Activated CD4-positive, alpha-beta memory T cell treated with anti-CD3 and anti-CD28 coated beads, Interleukin-2, amount 10 ng/mL, durations not matched to agents 7 days and 5 days (primary cell): ENCODE measurements around the gene PRKCA. TPM values are rescaled to one million over a fixed set of nuclear protein-coding genes. Genes with fewer than 3 reads are reported as not detected.

ENCODE experiments used
- CTCF ChIA-PET: fragments of 350-600 bp; sonication (Branson Sonifier 250); formaldehyde crosslinking; loops from one replicate; lab custom pipeline; 2021; ENCODE audit warnings: antibody characterized with exemption, inconsistent platforms; lab: Charles Lee
- POLR2A ChIA-PET: fragments of 350-600 bp; sonication (Branson Sonifier 250); formaldehyde crosslinking; loops from one replicate; lab custom pipeline; 2021; ENCODE audit warnings: antibody characterized with exemption; lab: Charles Lee
- DNase-seq: peaks from one replicate; pipeline ENCODE4 v3.0.0-alpha.2; 2020
- H3K27ac Mint-ChIP-seq: one replicate; pipeline ENCODE4 v1.8.0; 2021; ENCODE audit warnings: mild to moderate bottlenecking, mixed read lengths
- H3K27me3 Mint-ChIP-seq: one replicate; pipeline ENCODE4 v1.8.0; 2021; ENCODE audit warnings: mixed read lengths
- H3K36me3 Mint-ChIP-seq: one replicate; pipeline ENCODE4 v1.8.0; 2021; ENCODE audit warnings: low read depth, mixed read lengths
- H3K4me1 Mint-ChIP-seq: one replicate; pipeline ENCODE4 v1.8.0; 2021; ENCODE audit warnings: mixed read lengths
- H3K4me3 Mint-ChIP-seq: one replicate; pipeline ENCODE4 v1.8.0; 2021; ENCODE audit warnings: mild to moderate bottlenecking, mixed read lengths
- H3K9me3 Mint-ChIP-seq: one replicate; pipeline ENCODE4 v1.8.0; 2021; ENCODE audit warnings: mixed read lengths
- total RNA-seq, 2 experiments: library from RNA; stranded (reverse); gene quantifications; one replicate each; pipeline ENCODE4 v1.2.3, GENCODE V29; 2021

The PRKCA gene
- total RNA-seq, 2 experiments from 2014 or later = 57.6 to 61.3 TPM

GRCh38 chr17:66403846-66404556 is 101.6 kb downstream of the PRKCA start:
- H3K4me3 Mint-ChIP-seq = peak overlapping the region; percentile 2
- H3K27ac Mint-ChIP-seq = peak overlapping the region; percentile 79
- peaks cover 90% of the 10 kb centered on the region for H3K4me1 Mint-ChIP-seq
- peaks cover 25% of the 10 kb centered on the region for H3K36me3 Mint-ChIP-seq
- no peak for DNase-seq
- ChIA-PET CTCF (interaction anchor here (0.8 to 1.0 kb wide), 2 partner anchors 11 to 20 kb away, joined by 3 to 4 read pairs; no protein-coding TSS in a partner anchor), POLR2A (interaction anchor here (1.0 to 2.3 kb wide), 5 partner anchors 9 to 100 kb away, joined by 3 to 10 read pairs (median 7); no protein-coding TSS in a partner anchor)
- no peaks in the 10 kb centered on the region for H3K27me3 Mint-ChIP-seq
- no peaks in the 10 kb centered on the region for H3K9me3 Mint-ChIP-seq

- Mint-ChIP-seq H3K27me3 (no peaks in the 10 kb centered on the region), H3K4me1 (peaks cover 83% of the 10 kb centered on the region), H3K4me3 (peak overlapping the region; percentile 77), H3K27ac (peak overlapping the region; percentile 96), H3K36me3 (peaks cover 25% of the 10 kb centered on the region), H3K9me3 (no peaks in the 10 kb centered on the region)
- CTCF ChIA-PET = interaction anchor here (0.6 kb wide), 1 partner anchor 100 kb away, joined by 3 read pairs; no protein-coding TSS in a partner anchor
- no peak for DNase-seq
- POLR2A ChIA-PET = interaction anchor here (0.7 to 1.9 kb wide), 5 partner anchors 9 to 150 kb away, joined by 3 to 5 read pairs (median 3); no protein-coding TSS in a partner anchor
These were observed 103.6 kb downstream of the PRKCA start for GRCh38 chr17:66405836-66406677.

- DNase-seq = peak; percentile 61
- POLR2A ChIA-PET = interaction anchor here (0.7 to 1.9 kb wide), 5 partner anchors 8 to 151 kb away, joined by 3 to 5 read pairs (median 3); no protein-coding TSS in a partner anchor
- CTCF ChIA-PET = interaction anchor here (0.6 kb wide), 1 partner anchor 101 kb away, joined by 3 read pairs; no protein-coding TSS in a partner anchor
- H3K4me3 Mint-ChIP-seq = peak overlapping the region; percentile 77
- H3K9me3 Mint-ChIP-seq = no peaks in the 10 kb centered on the region
- H3K4me1 Mint-ChIP-seq = peaks cover 81% of the 10 kb centered on the region
- peak overlapping the region; percentile 96 for H3K27ac Mint-ChIP-seq
- H3K27me3 Mint-ChIP-seq = no peaks in the 10 kb centered on the region
- H3K36me3 Mint-ChIP-seq = peaks cover 15% of the 10 kb centered on the region
These were observed 104.6 kb downstream of the PRKCA start for GRCh38 chr17:66406701-66407644.

GRCh38 chr17:66407864-66408263 is 105.5 kb downstream of the PRKCA start:
- Mint-ChIP-seq H3K27me3 (no peaks in the 10 kb centered on the region), H3K27ac (peak overlapping the region; percentile 96), H3K36me3 (peaks cover 17% of the 10 kb centered on the region), H3K9me3 (no peaks in the 10 kb centered on the region), H3K4me1 (peaks cover 80% of the 10 kb centered on the region), H3K4me3 (peak overlapping the region; percentile 77)
- POLR2A ChIA-PET = interaction anchor here (1.1 to 1.2 kb wide), 2 partner anchors 8 to 10 kb away, joined by 3 read pairs; no protein-coding TSS in a partner anchor
- CTCF ChIA-PET = interaction anchor here (0.9 to 1.3 kb wide), 2 partner anchors 13 to 107 kb away, joined by 3 read pairs; no protein-coding TSS in a partner anchor
- no peak for DNase-seq

- Mint-ChIP-seq H3K9me3 (no peaks in the 10 kb centered on the region), H3K27ac (no peak overlapping the region), H3K4me3 (no peak overlapping the region), H3K4me1 (peaks cover 63% of the 10 kb centered on the region), H3K27me3 (no peaks in the 10 kb centered on the region), H3K36me3 (peaks cover 21% of the 10 kb centered on the region)
- ChIA-PET POLR2A (no interaction called here), CTCF (interaction anchor here (0.7 kb wide), 1 partner anchor 9 kb away, joined by 3 read pairs; no protein-coding TSS in a partner anchor)
- DNase-seq = no peak
These were observed 109.1 kb downstream of the PRKCA start for GRCh38 chr17:66411520-66411919.

- Mint-ChIP-seq H3K27me3 (no peaks in the 10 kb centered on the region), H3K4me1 (peaks cover 55% of the 10 kb centered on the region), H3K4me3 (no peak overlapping the region), H3K36me3 (peaks cover 17% of the 10 kb centered on the region), H3K9me3 (no peaks in the 10 kb centered on the region), H3K27ac (no peak overlapping the region)
- no peak for DNase-seq
- ChIA-PET POLR2A (interaction anchor here (0.7 kb wide), 1 partner anchor 9 kb away, joined by 3 read pairs; no protein-coding TSS in a partner anchor), CTCF (no interaction called here)
These were observed 110.6 kb downstream of the PRKCA start for GRCh38 chr17:66412857-66413558.

GRCh38 chr17:66413559-66414520 is 111.4 kb downstream of the PRKCA start:
- peaks cover 49% of the 10 kb centered on the region for H3K4me1 Mint-ChIP-seq
- no peak for DNase-seq
- CTCF ChIA-PET = no interaction called here

GRCh38 chr17:66414561-66415175 is 112.3 kb downstream of the PRKCA start:
- Mint-ChIP-seq H3K4me1 (peaks cover 44% of the 10 kb centered on the region), H3K4me3 (no peak overlapping the region), H3K27me3 (no peaks in the 10 kb centered on the region), H3K27ac (no peak overlapping the region), H3K9me3 (no peaks in the 10 kb centered on the region), H3K36me3 (peaks cover 15% of the 10 kb centered on the region)
- DNase-seq = no peak
- ChIA-PET POLR2A (interaction anchor here (1.2 kb wide), 1 partner anchor 8 kb away, joined by 5 read pairs; no protein-coding TSS in a partner anchor), CTCF (interaction anchor here (1.1 kb wide), 1 partner anchor 11 kb away, joined by 3 read pairs; no protein-coding TSS in a partner anchor)

More at GRCh38 chr17:66413559-66414520, 111.4 kb downstream of the PRKCA start:
- Mint-ChIP-seq H3K9me3 (no peaks in the 10 kb centered on the region), H3K27me3 (no peaks in the 10 kb centered on the region), H3K4me3 (no peak overlapping the region), H3K36me3 (peaks cover 15% of the 10 kb centered on the region), H3K27ac (no peak overlapping the region)
- POLR2A ChIA-PET = interaction anchor here (0.7 kb wide), 1 partner anchor 10 kb away, joined by 3 read pairs; no protein-coding TSS in a partner anchor

GRCh38 chr17:66415366-66416206 is 113.2 kb downstream of the PRKCA start:
- no peaks in the 10 kb centered on the region for H3K9me3 Mint-ChIP-seq
- no peak for DNase-seq
- H3K27me3 Mint-ChIP-seq = no peaks in the 10 kb centered on the region
- peaks cover 15% of the 10 kb centered on the region for H3K36me3 Mint-ChIP-seq
- no peak overlapping the region for H3K27ac Mint-ChIP-seq
- ChIA-PET POLR2A (interaction anchor here (1.2 kb wide), 1 partner anchor 9 kb away, joined by 5 read pairs; no protein-coding TSS in a partner anchor), CTCF (interaction anchor here (1.1 to 1.2 kb wide), 3 partner anchors 12 to 76 kb away, joined by 3 read pairs; no protein-coding TSS in a partner anchor)
- peaks cover 45% of the 10 kb centered on the region for H3K4me1 Mint-ChIP-seq
- H3K4me3 Mint-ChIP-seq = no peak overlapping the region
